ENCODE measurements around the gene FGGY.

DNA sequence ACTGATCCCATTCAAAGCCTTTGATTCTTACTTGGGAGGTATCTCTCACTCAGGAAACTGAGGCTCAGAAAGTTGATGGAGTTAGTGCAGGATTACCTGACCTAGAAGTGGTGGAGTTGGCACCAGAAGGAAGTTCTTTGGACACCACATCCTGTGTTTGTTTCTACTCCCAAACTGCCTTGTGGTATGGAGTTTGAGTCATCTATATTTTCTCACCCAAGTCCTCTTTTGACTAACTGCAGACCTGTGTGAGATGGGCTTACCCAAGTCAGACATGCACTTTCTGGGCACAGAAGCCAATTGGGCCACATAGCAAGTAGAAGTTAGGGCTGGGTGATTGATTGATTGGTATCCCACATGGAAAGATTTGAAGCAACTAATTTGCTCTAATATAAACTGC lies 36.1 kb downstream of the FGGY start:
- TF ChIP-seq, protein P1, sequence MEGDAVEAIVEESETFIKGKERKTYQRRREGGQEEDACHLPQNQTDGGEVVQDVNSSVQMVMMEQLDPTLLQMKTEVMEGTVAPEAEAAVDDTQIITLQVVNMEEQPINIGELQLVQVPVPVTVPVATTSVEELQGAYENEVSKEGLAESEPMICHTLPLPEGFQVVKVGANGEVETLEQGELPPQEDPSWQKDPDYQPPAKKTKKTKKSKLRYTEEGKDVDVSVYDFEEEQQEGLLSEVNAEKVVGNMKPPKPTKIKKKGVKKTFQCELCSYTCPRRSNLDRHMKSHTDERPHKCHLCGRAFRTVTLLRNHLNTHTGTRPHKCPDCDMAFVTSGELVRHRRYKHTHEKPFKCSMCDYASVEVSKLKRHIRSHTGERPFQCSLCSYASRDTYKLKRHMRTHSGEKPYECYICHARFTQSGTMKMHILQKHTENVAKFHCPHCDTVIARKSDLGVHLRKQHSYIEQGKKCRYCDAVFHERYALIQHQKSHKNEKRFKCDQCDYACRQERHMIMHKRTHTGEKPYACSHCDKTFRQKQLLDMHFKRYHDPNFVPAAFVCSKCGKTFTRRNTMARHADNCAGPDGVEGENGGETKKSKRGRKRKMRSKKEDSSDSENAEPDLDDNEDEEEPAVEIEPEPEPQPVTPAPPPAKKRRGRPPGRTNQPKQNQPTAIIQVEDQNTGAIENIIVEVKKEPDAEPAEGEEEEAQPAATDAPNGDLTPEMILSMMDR (conservative IDR thresholded peaks at IDR 0.05 in 1 of 2, IDR thresholded peaks at IDR 0.05 in 1 of 2; ENCODE audit: extremely low read depth in 1 of 2, insufficient read depth in 1 of 2, low read depth in 1 of 2, low read length in 2 of 2), result no peak
- no peak for TF ChIP-seq EZH2 (IDR thresholded peaks at IDR 0.05; ENCODE audit: borderline replicate concordance, low read length)
